HG02870 (cell line): ENCODE measurements around the gene CPNE2.

ENCODE experiments used
- ATAC-seq: cut with Tn5 transposase; IDR thresholded peaks from one replicate; pipeline ENCODE4 v1.9.1; 2021; ENCODE audit warnings: mild to moderate bottlenecking, moderate library complexity; ENCODE audit not compliant: unreplicated experiment

CPNE2 gene

GRCh38 chr16:57190136-57190535 lies 97.8 kb downstream of the CPNE2 start:
- no peak for ATAC-seq

GRCh38 chr16:57191056-57191571 lies 98.7 kb downstream of the CPNE2 start:
- ATAC-seq, result no peak

GRCh38 chr16:57192146-57192545 lies 99.8 kb downstream of the CPNE2 start:
- no peak for ATAC-seq

- ATAC-seq, result no peak
These were observed 100.5 kb downstream of the CPNE2 start for GRCh38 chr16:57192720-57193486.

- no peak for ATAC-seq
These were observed 102.1 kb downstream of the CPNE2 start for GRCh38 chr16:57194512-57194911.

- ATAC-seq, result no peak
These were observed 103.9 kb downstream of the CPNE2 start for GRCh38 chr16:57196286-57196685.

GRCh38 chr16:57196753-57197152 lies 104.4 kb downstream of the CPNE2 start:
- ATAC-seq, result no peak
